ENCODE measurements around the gene ATP4A.

ATP4A gene

GRCh38 chr19:35546532-35546931 is 16.9 kb downstream of the ATP4A start:
- peaks cover 7% of the 10 kb centered on the region for H3K4me1 ChIP-seq (ENCODE audit: insufficient read depth, low read length)
- H3K9ac ChIP-seq (ENCODE audit: low read depth, low read length) = peak overlapping the region; percentile 97; the same call in 1 of the 2 replicates
- H3K4me3 ChIP-seq (ENCODE audit: low read length) = peak overlapping the region; percentile 84
- H3K36me3 ChIP-seq (ENCODE audit: insufficient read depth, low read length) = peaks cover 37% of the 10 kb centered on the region
- H3K9me3 ChIP-seq (ENCODE audit: insufficient read depth, low read depth, low read length) = no peaks in the 10 kb centered on the region
- no peak overlapping the region for H3K27ac ChIP-seq (ENCODE audit: low read depth, low read length)
- H3K27me3 ChIP-seq (ENCODE audit: insufficient read depth, low read length) = no peaks in the 10 kb centered on the region
- WGBS = 91% methylated on average over 8 of the region's 8 CpGs

DNA sequence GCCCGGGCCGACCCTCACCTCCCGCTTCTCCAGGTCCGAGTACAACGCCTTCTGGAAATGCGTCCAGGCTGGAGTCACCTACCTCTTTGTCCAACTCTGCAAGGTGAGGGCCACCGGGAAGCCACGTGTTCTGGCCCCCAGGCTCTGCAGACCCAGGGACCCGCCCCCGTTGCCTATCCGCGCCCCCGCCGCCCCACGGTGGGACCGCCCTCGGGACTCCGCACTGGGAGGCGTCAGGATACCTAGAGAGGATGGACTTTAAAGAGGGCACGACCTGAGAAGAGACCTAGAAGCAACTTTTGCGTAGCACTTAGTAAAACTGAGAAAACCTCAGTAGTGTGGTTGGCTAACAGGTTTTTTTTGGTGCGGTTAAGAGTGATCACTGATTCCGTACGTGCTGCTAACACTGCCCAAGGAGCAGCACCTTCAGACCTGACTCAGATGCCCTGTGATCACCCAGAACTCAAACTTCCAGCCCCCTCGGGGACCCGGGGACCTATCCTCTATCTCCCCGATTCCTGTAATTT is 17.5 kb downstream of the ATP4A start:
- no peaks in the 10 kb centered on the region for H3K27me3 ChIP-seq (ENCODE audit: insufficient read depth, low read length)
- peak overlapping the region; percentile 66 for H3K27ac ChIP-seq (ENCODE audit: low read depth, low read length)
- peaks cover 41% of the 10 kb centered on the region for H3K36me3 ChIP-seq (ENCODE audit: insufficient read depth, low read length)
- peak overlapping the region; percentile 97 for H3K9ac ChIP-seq (ENCODE audit: low read depth, low read length)
- H3K9me3 ChIP-seq (ENCODE audit: insufficient read depth, low read depth, low read length) = no peaks in the 10 kb centered on the region
- peak overlapping the region; percentile 84 for H3K4me3 ChIP-seq (ENCODE audit: low read length)
- peaks cover 7% of the 10 kb centered on the region for H3K4me1 ChIP-seq (ENCODE audit: insufficient read depth, low read length)
- 6% methylated on average over 27 of the region's 27 CpGs for whole genome bisulfite sequencing

GRCh38 chr19:35545001-35545854 is 18.2 kb downstream of the ATP4A start, which contains the start of gene TMEM147:
TMEM147 (plus strand) TSS chr19:35545626; CDS start chr19:35545740, 114 bp downstream.
- peaks cover 7% of the 10 kb centered on the region for H3K4me1 ChIP-seq (ENCODE audit: insufficient read depth, low read length)
- H3K9ac ChIP-seq (ENCODE audit: low read depth, low read length) = peak within 1 kb of the TSS; percentile 97
- H3K27ac ChIP-seq (ENCODE audit: low read depth, low read length) = peak within 1 kb of the TSS; percentile 78
- under 1% methylated on average over 84 of the region's 85 CpGs for WGBS
- H3K36me3 ChIP-seq (ENCODE audit: insufficient read depth, low read length) = peaks cover 38% of the 10 kb centered on the region
- H3K4me3 ChIP-seq (ENCODE audit: low read length) = peak within 1 kb of the TSS; percentile 84
- H3K9me3 ChIP-seq (ENCODE audit: insufficient read depth, low read depth, low read length) = no peaks in the 10 kb centered on the region
- H3K27me3 ChIP-seq (ENCODE audit: insufficient read depth, low read length) = no peaks in the 10 kb centered on the region

DNA sequence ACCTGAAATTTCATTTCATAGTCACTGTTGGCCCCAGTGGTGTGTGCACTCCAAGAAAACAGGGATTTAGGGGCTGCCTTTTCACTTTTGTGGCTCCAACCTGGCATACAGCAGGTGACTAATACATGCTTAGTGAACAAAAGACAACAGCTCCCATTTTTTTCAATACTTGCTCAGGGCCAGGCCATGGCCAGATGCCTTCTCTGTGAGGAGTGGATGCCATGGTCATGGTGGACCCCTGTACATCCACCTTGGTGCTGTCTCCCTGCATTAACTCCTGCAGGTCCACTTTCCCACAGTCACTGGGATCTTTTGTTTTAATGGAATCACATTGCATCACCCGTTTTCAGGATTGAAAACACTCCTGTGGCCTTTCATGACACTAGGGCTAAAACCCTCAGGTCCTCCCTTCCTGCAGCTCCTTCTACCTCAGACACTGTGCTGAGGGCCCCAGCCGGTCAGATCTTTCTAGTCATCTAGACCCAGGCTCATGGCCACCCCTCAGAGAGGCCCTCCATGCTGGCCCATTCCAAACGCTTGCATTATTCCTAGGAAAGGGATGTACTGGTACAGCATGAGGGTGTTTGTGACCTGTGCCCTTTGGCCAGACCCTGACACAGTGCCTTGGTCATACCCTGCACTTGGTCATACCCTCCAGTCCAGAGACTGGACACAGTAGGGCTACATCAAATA is 19.2 kb downstream of the ATP4A start:
- peak overlapping the region; percentile 84 for H3K4me3 ChIP-seq (ENCODE audit: low read length)
- H3K4me1 ChIP-seq (ENCODE audit: insufficient read depth, low read length) = peaks cover 7% of the 10 kb centered on the region
- no peaks in the 10 kb centered on the region for H3K9me3 ChIP-seq (ENCODE audit: insufficient read depth, low read depth, low read length)
- H3K36me3 ChIP-seq (ENCODE audit: insufficient read depth, low read length) = peaks cover 38% of the 10 kb centered on the region
- H3K27me3 ChIP-seq (ENCODE audit: insufficient read depth, low read length) = no peaks in the 10 kb centered on the region
- H3K9ac ChIP-seq (ENCODE audit: low read depth, low read length) = peak overlapping the region; percentile 97
- WGBS = 82% methylated on average over 3 of the region's 3 CpGs
- H3K27ac ChIP-seq (ENCODE audit: low read depth, low read length) = no peak overlapping the region

- H3K36me3 ChIP-seq (ENCODE audit: insufficient read depth, low read length) = peaks cover 38% of the 10 kb centered on the region
- H3K9me3 ChIP-seq (ENCODE audit: insufficient read depth, low read depth, low read length) = no peaks in the 10 kb centered on the region
- peak overlapping the region; percentile 84; the same call in 1 of the 2 replicates for H3K4me3 ChIP-seq (ENCODE audit: low read length)
- no peak overlapping the region for H3K9ac ChIP-seq (ENCODE audit: low read depth, low read length)
- H3K27ac ChIP-seq (ENCODE audit: low read depth, low read length) = no peak overlapping the region
- 95% methylated on average over 15 of the region's 15 CpGs for WGBS
- peaks cover 7% of the 10 kb centered on the region for H3K4me1 ChIP-seq (ENCODE audit: insufficient read depth, low read length)
- no peaks in the 10 kb centered on the region for H3K27me3 ChIP-seq (ENCODE audit: insufficient read depth, low read length)
Measured at GRCh38 chr19:35543280-35544109, 20.0 kb downstream of the ATP4A start.

GRCh38 chr19:35542209-35542608 is 21.2 kb downstream of the ATP4A start:
- H3K4me3 ChIP-seq (ENCODE audit: low read length) = no peak overlapping the region
- H3K9ac ChIP-seq (ENCODE audit: low read depth, low read length) = no peak overlapping the region
- H3K27ac ChIP-seq (ENCODE audit: low read depth, low read length) = no peak overlapping the region
- no peaks in the 10 kb centered on the region for H3K9me3 ChIP-seq (ENCODE audit: insufficient read depth, low read depth, low read length)
- H3K27me3 ChIP-seq (ENCODE audit: insufficient read depth, low read length) = no peaks in the 10 kb centered on the region
- peaks cover 7% of the 10 kb centered on the region for H3K4me1 ChIP-seq (ENCODE audit: insufficient read depth, low read length)
- 96% methylated on average over 11 of the region's 11 CpGs for WGBS
- H3K36me3 ChIP-seq (ENCODE audit: insufficient read depth, low read length) = peaks cover 33% of the 10 kb centered on the region

GRCh38 chr19:35540356-35540927 is 23.0 kb downstream of the ATP4A start:
- Histone ChIP-seq H3K4me1 (ENCODE audit: insufficient read depth, low read length) (peaks cover 9% of the 10 kb centered on the region), H3K9ac (ENCODE audit: low read depth, low read length) (no peak overlapping the region), H3K27me3 (ENCODE audit: insufficient read depth, low read length) (no peaks in the 10 kb centered on the region), H3K4me3 (ENCODE audit: low read length) (no peak overlapping the region), H3K36me3 (ENCODE audit: insufficient read depth, low read length) (peaks cover 26% of the 10 kb centered on the region), H3K27ac (ENCODE audit: low read depth, low read length) (no peak overlapping the region), H3K9me3 (ENCODE audit: insufficient read depth, low read depth, low read length) (no peaks in the 10 kb centered on the region)
- 92% methylated on average over 7 of the region's 7 CpGs for WGBS

GRCh38 chr19:35539850-35540249 is 23.6 kb downstream of the ATP4A start:
- Histone ChIP-seq H3K36me3 (ENCODE audit: insufficient read depth, low read length) (peaks cover 26% of the 10 kb centered on the region), H3K27ac (ENCODE audit: low read depth, low read length) (no peak overlapping the region), H3K4me3 (ENCODE audit: low read length) (no peak overlapping the region), H3K27me3 (ENCODE audit: insufficient read depth, low read length) (no peaks in the 10 kb centered on the region), H3K4me1 (ENCODE audit: insufficient read depth, low read length) (peaks cover 9% of the 10 kb centered on the region), H3K9ac (ENCODE audit: low read depth, low read length) (no peak overlapping the region), H3K9me3 (ENCODE audit: insufficient read depth, low read depth, low read length) (no peaks in the 10 kb centered on the region)
- 90% methylated on average over 12 of the region's 12 CpGs for WGBS

DNA sequence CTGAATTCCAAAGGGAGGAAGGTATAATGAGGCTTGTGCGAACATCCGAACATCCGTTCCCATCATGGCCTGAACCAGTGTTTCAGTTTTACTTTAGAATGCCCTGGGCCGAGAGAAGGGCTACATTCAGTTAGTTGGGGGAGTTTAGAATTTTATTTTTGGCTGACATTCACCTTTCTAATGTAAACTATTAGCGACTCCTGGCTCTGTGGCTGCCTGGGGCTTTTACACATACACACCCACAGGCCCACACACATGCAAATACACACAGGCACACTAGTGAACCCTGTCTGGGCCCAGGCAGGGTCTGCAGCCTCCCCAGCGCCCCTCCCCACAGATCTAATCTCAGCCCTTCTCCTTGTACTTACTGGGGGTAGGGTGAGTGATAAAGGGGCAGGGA is 24.1 kb downstream of the ATP4A start:
- no peak overlapping the region for H3K4me3 ChIP-seq (ENCODE audit: low read length)

GRCh38 chr19:35534803-35535480 is 28.5 kb downstream of the ATP4A start:
- Histone ChIP-seq H3K27ac (ENCODE audit: low read depth, low read length) (no peak overlapping the region), H3K9ac (ENCODE audit: low read depth, low read length) (no peak overlapping the region), H3K4me1 (ENCODE audit: insufficient read depth, low read length) (peaks cover 8% of the 10 kb centered on the region; the same call in 1 of the 2 replicates), H3K4me3 (ENCODE audit: low read length) (no peak overlapping the region), H3K9me3 (ENCODE audit: insufficient read depth, low read depth, low read length) (no peaks in the 10 kb centered on the region), H3K27me3 (ENCODE audit: insufficient read depth, low read length) (no peaks in the 10 kb centered on the region), H3K36me3 (ENCODE audit: insufficient read depth, low read length) (0 out of 2 replicates have a peak, but pooled peaks cover 1% of the 10 kb centered on the region)
- WGBS = 87% methylated on average over 10 of the region's 10 CpGs

More for the DNA sequence above, 24.1 kb downstream of the ATP4A start:
- Histone ChIP-seq H3K27ac (ENCODE audit: low read depth, low read length) (no peak overlapping the region), H3K9me3 (ENCODE audit: insufficient read depth, low read depth, low read length) (no peaks in the 10 kb centered on the region), H3K9ac (ENCODE audit: low read depth, low read length) (no peak overlapping the region), H3K27me3 (ENCODE audit: insufficient read depth, low read length) (no peaks in the 10 kb centered on the region), H3K4me1 (ENCODE audit: insufficient read depth, low read length) (peaks cover 6% of the 10 kb centered on the region), H3K36me3 (ENCODE audit: insufficient read depth, low read length) (peaks cover 26% of the 10 kb centered on the region)
- 78% methylated on average over 5 of the region's 6 CpGs for whole genome bisulfite sequencing

All from HUES64 (cell line).